GM12878 (cell line): Measurements from ENCODE around the gene KANK4. TPM values are rescaled to one million over a fixed set of nuclear protein-coding genes. Genes with fewer than 3 reads are reported as not detected.

Experiments
- ATAC-seq: fragments of 200-7000 bp; cut with Tn5 transposase; 3 replicates; pipeline ENCODE4 v1.9.1; 2020; ENCODE audit warnings: mild to moderate bottlenecking, moderate library complexity
- BruUV-seq: library from RNA; stranded (reverse); fragments of 400-500 nt; replicated peaks from 2 replicates; lab custom pipeline; 2021; lab: Mats Ljungman, UMichigan
- CTCF ChIA-PET: fragments of 300-600 bp; sonication (Branson Sonifier 250); formaldehyde crosslinking; extraction: SDS; loops from one replicate; lab custom pipeline; 2021; ENCODE audit warnings: inconsistent platforms; lab: Yijun Ruan, JAX
- POLR2A ChIA-PET: fragments of 350-600 bp; formaldehyde crosslinking; extraction: SDS; loops from one replicate; lab custom pipeline; 2021; ENCODE audit warnings: inconsistent platforms; lab: Charles Lee
- RAD21 ChIA-PET: fragments of 300-600 bp; sonication (Branson Sonifier 250); formaldehyde crosslinking; loops from one replicate; lab custom pipeline; 2023; ENCODE audit warnings: antibody characterized with exemption; ENCODE audit not compliant: unreplicated experiment; lab: Charles Lee
- SMC1A ChIA-PET: fragments of 300-600 bp; sonication (Branson Sonifier 250); formaldehyde crosslinking; loops from one replicate; lab custom pipeline; 2023; ENCODE audit not compliant: unreplicated experiment, uncharacterized antibody; lab: Charles Lee
- DNase-seq: peaks from one replicate; pipeline ENCODE4 v3.0.0-alpha.2; 2011; ENCODE audit warnings: low read depth, low spot score
- FAIRE-seq: peaks from 3 replicates; lab custom pipeline; 2011; peaks lifted over from hg19 to GRCh38; lab: Jason Lieb, UNC
- H2AFZ ChIP-seq: 2 replicates; pipeline ENCODE4 v1.6.0; 2011; ENCODE audit warnings: low read depth, low read length, control low read depth; ENCODE audit not compliant: control insufficient read depth
- H3K27ac ChIP-seq: 2 replicates; pipeline ENCODE4 v1.5.1; 2011; ENCODE audit warnings: control low read depth; ENCODE audit not compliant: control insufficient read depth, insufficient read depth
- H3K27me3 ChIP-seq, 2 experiments: replicated peaks in 1 of 2; 2 replicates each; pipeline versions ENCODE4 v1.6.0 to v1.6.1; 2011; ENCODE audit warnings: low read length in 1 of 2; ENCODE audit not compliant: control insufficient read depth in 2 of 2, insufficient read depth in 2 of 2
- H3K36me3 ChIP-seq, 2 experiments: 2 replicates each; pipeline ENCODE4 v1.5.1; 2011; ENCODE audit warnings: low read length in 1 of 2; ENCODE audit not compliant: control insufficient read depth in 2 of 2, insufficient read depth in 2 of 2
- H3K4me1 ChIP-seq: 2 replicates; pipeline ENCODE4 v1.6.1; 2011; ENCODE audit warnings: mild to moderate bottlenecking, low read length, moderate library complexity, mixed read lengths; ENCODE audit not compliant: control insufficient read depth, insufficient read depth
- H3K4me2 ChIP-seq: 2 replicates; pipeline ENCODE4 v1.6.0; 2011; ENCODE audit warnings: control low read depth; ENCODE audit not compliant: control insufficient read depth, insufficient read depth
- H3K4me3 ChIP-seq: fragments of 200-600 bp; sonication (generic); 2 replicates; pipeline ENCODE4 v1.5.1; 2016
- H3K79me2 ChIP-seq: 2 replicates; pipeline ENCODE4 v1.6.0; 2011; ENCODE audit warnings: low read length; ENCODE audit not compliant: control insufficient read depth, insufficient read depth
- H3K9ac ChIP-seq: 2 replicates; pipeline ENCODE4 v1.8.0; 2011; ENCODE audit warnings: low read length, control low read depth, mixed read lengths; ENCODE audit not compliant: control insufficient read depth, insufficient read depth
- H3K9me3 ChIP-seq: replicated peaks from 3 replicates; pipeline ENCODE4 v1.5.1; 2011; ENCODE audit warnings: mild to moderate bottlenecking, low read length; ENCODE audit not compliant: control insufficient read depth, insufficient read depth
- H4K20me1 ChIP-seq: 2 replicates; pipeline ENCODE4 v1.6.0; 2011; ENCODE audit not compliant: control insufficient read depth, insufficient read depth
- BMI1 ChIP-seq: fragments of 450-650 bp; IDR thresholded peaks from 2 replicates; pipeline ENCODE4 v1.6.1; 2016; ENCODE audit warnings: mild to moderate bottlenecking, moderate library complexity, borderline replicate concordance
- CEBPB ChIP-seq, 2 experiments: fragments of 150-350 bp in 1 of 2; IDR thresholded peaks; 2 replicates each; pipeline ENCODE4 v1.6.1; 2012 to 2014; ENCODE audit warnings: low read depth in 2 of 2, low read length in 2 of 2, borderline replicate concordance in 1 of 2, inconsistent platforms in 1 of 2
- CTCF ChIP-seq, 3 experiments: IDR thresholded peaks in 2 of 3; conservative IDR thresholded peaks in 1 of 3; 2 replicates each; pipeline ENCODE4 v1.5.1; 2011; ENCODE audit warnings: low read depth in 3 of 3, low read length in 3 of 3, mild to moderate bottlenecking in 3 of 3, control low read depth in 2 of 3, moderate library complexity in 2 of 3, inconsistent platforms in 1 of 3, mixed read lengths in 1 of 3; ENCODE audit not compliant: control insufficient read depth in 2 of 3, insufficient read depth in 1 of 3; ENCODE audit errors: extremely low read depth in 1 of 3
- WGBS: methylation state at CpG from one replicate; pipeline ENCODE4 v1.1.6; 2016; ENCODE audit warnings: low lambda C conversion rate; ENCODE audit not compliant: insufficient replicate concordance, insufficient coverage; ENCODE audit errors: missing lambda C conversion rate; 5-methylcytosine and 5-hydroxymethylcytosine counted together
- in situ Hi-C: fragments of 300-500 bp; cut with MboI; formaldehyde crosslinking; loops from 9 replicates; pipeline ENCODE4 v1.14.3; 2018; ENCODE audit warnings: mixed read lengths
- intact Hi-C: fragments of 100-400 bp; cut with micrococcal nuclease; formaldehyde crosslinking; loops from one replicate; pipeline ENCODE4 v1.14.2; 2022; ENCODE audit not compliant: unreplicated experiment
- polyA plus RNA-seq, 11 experiments: library from polyadenylated mRNA; depleted of rRNA in 4 of 11; unstranded in 6 of 11; stranded (reverse) in 5 of 11; fragments of >200 nt; fragmentation: Nextera tagmentation in 4 of 11; fragmentation: Illumina TruSeq in 1 of 11; extraction: Ambion mirVana in 4 of 11; extraction: Trizol in 1 of 11; gene quantifications; 1 replicate in 1 of 11; 2 replicates in 10 of 11; pipeline versions ENCODE4 v1.2.1 to v1.2.3, GENCODE V29; 2011 to 2016; ENCODE audit warnings: inconsistent platforms in 2 of 11, missing spikeins in 2 of 11, low read depth in 1 of 11
- total RNA-seq, 4 experiments: library from RNA; depleted of rRNA in 3 of 4; stranded (reverse); fragments of >200 nt in 3 of 4; fragmentation: Illumina TruSeq in 1 of 4; extraction: Trizol in 1 of 4; gene quantifications; 2 replicates each; pipeline versions ENCODE4 v1.2.1 to v1.2.3, GENCODE V29; 2013 to 2021

KANK4 gene
- total and polyA plus RNA-seq, 10 of the 15 experiments (the other 5 are each of a cell fraction or from before 2014, with no cell fraction given) = not detected

- ChIA-PET POLR2A (no interaction called here), RAD21 (no interaction called here)
- ATAC-seq = no peak
Observed at GRCh38 chr1:62280960-62281465, 38.2 kb downstream of the KANK4 start.

More at GRCh38 chr1:62280960-62281465, 38.2 kb downstream of the KANK4 start:
- TF ChIP-seq CEBPB (IDR thresholded peaks at IDR 0.05; ENCODE audit: borderline replicate concordance in 1 of 2, low read depth in 2 of 2, low read length in 2 of 2) = no peak
- TF ChIP-seq BMI1 = no peak
- TF ChIP-seq CTCF (IDR thresholded peaks at IDR 0.05 in 2 of 3, conservative IDR thresholded peaks at IDR 0.05 in 1 of 3; ENCODE audit: control insufficient read depth in 2 of 3, extremely low read depth in 1 of 3, insufficient read depth in 1 of 3, low read depth in 3 of 3, low read length in 3 of 3) = no peak
- no peaks in the 10 kb centered on the region for H4K20me1 ChIP-seq
- no peaks in the 10 kb centered on the region for H3K79me2 ChIP-seq
- no TSS peak for BruUV-seq
- no peak overlapping the region for H2AFZ ChIP-seq
- intact Hi-C loops (no loop called here), in situ Hi-C loops (no loop called here)
- peaks cover under 1 to 2% of the 10 kb centered on the region in 2 experiments; a peak in 2 of 4 replicates for H3K27me3 ChIP-seq
- WGBS = 0% methylated on average over 2 of the region's 2 CpGs
- no peak for FAIRE-seq
- no peaks in the 10 kb centered on the region for H3K4me1 ChIP-seq
- no peak overlapping the region for H3K4me2 ChIP-seq
- DNase-seq = no peak
- no peak overlapping the region for H3K27ac ChIP-seq
- SMC1A ChIA-PET = no interaction called here
- peaks cover 2% of the 10 kb centered on the region; the same call in 1 of the 3 replicates for H3K9me3 ChIP-seq
- no peak overlapping the region for H3K9ac ChIP-seq
- no peaks in the 10 kb centered on the region for H3K36me3 ChIP-seq
- H3K4me3 ChIP-seq = no peak overlapping the region
- CTCF ChIA-PET = no interaction called here
